Liver (tissue), 9 donors: ENCODE results near the gene ENO4. TPM values are rescaled to one million over a fixed set of nuclear protein-coding genes. Genes with fewer than 3 reads are reported as not detected.

ENCODE experiments used
- DNase-seq: peaks from one replicate; pipeline ENCODE4 v3.0.0-alpha.2; 2017; ENCODE audit warnings: low spot score
- H3K27ac ChIP-seq, 2 donors: one replicate each; pipeline ENCODE4 v1.7.0; 2013; ENCODE audit warnings: inconsistent platforms in 2 of 2, low read length in 2 of 2, control low read depth in 1 of 2, low read depth in 1 of 2, mild to moderate bottlenecking in 1 of 2
- H3K27me3 ChIP-seq, 4 donors: one replicate each; pipeline versions ENCODE4 v1.6.1 to v1.7.0; 2013; ENCODE audit warnings: low read length in 3 of 4, inconsistent platforms in 1 of 4, mild to moderate bottlenecking in 1 of 4, moderate library complexity in 1 of 4; ENCODE audit not compliant: control insufficient read depth in 4 of 4, insufficient read depth in 4 of 4
- H3K36me3 ChIP-seq, 4 donors: one replicate each; pipeline versions ENCODE4 v1.6.1 to v1.7.0; 2013; ENCODE audit warnings: low read length in 3 of 4, mild to moderate bottlenecking in 3 of 4, low read depth in 1 of 4, moderate library complexity in 1 of 4; ENCODE audit not compliant: control insufficient read depth in 4 of 4, insufficient read depth in 3 of 4
- H3K4me1 ChIP-seq, 4 donors: one replicate each; pipeline versions ENCODE4 v1.6.1 to v1.7.0; 2013; ENCODE audit warnings: low read length in 3 of 4, mild to moderate bottlenecking in 3 of 4, moderate library complexity in 1 of 4; ENCODE audit not compliant: control insufficient read depth in 4 of 4, insufficient read depth in 4 of 4
- H3K4me3 ChIP-seq, 3 donors: one replicate each; pipeline versions ENCODE4 v1.6.1 to v1.7.0; 2013; ENCODE audit warnings: low read length in 3 of 3, control low read depth in 1 of 3, low read depth in 1 of 3, mild to moderate bottlenecking in 1 of 3
- H3K9ac ChIP-seq, 2 donors: one replicate each; pipeline ENCODE4 v1.7.0; 2013; ENCODE audit warnings: low read length in 2 of 2, mild to moderate bottlenecking in 2 of 2, moderate library complexity in 2 of 2, control low read depth in 1 of 2, low read depth in 1 of 2
- H3K9me3 ChIP-seq, 4 donors: one replicate each; pipeline versions ENCODE4 v1.6.1 to v1.7.0; 2013; ENCODE audit warnings: low read length in 3 of 4; ENCODE audit not compliant: control insufficient read depth in 4 of 4
- FOXA2 ChIP-seq: IDR thresholded peaks from 2 replicates; pipeline ENCODE4 v1.6.1; 2016; ENCODE audit warnings: antibody characterized with exemption
- GABPA ChIP-seq, 2 donors: IDR thresholded peaks in 1 of 2; conservative IDR thresholded peaks in 1 of 2; 2 replicates each; pipeline ENCODE4 v1.6.1; 2016; ENCODE audit warnings: antibody characterized with exemption in 2 of 2, mild to moderate bottlenecking in 1 of 2, moderate library complexity in 1 of 2
- JUND ChIP-seq, 2 donors: IDR thresholded peaks; 2 replicates each; pipeline ENCODE4 v1.6.1; 2016; ENCODE audit warnings: antibody characterized with exemption in 2 of 2
- NR2F2 ChIP-seq: IDR thresholded peaks from 2 replicates; pipeline ENCODE4 v1.6.1; 2016; ENCODE audit warnings: antibody characterized with exemption
- RAD21 ChIP-seq, 2 donors: IDR thresholded peaks; 2 replicates each; pipeline ENCODE4 v1.6.1; 2016; ENCODE audit warnings: antibody characterized with exemption in 2 of 2, mild to moderate bottlenecking in 2 of 2
- SP1 ChIP-seq: IDR thresholded peaks from 2 replicates; pipeline ENCODE4 v1.6.1; 2018; ENCODE audit warnings: antibody characterized with exemption, mild to moderate bottlenecking
- TAF1 ChIP-seq: conservative IDR thresholded peaks from 2 replicates; pipeline ENCODE4 v1.6.1; 2016; ENCODE audit warnings: antibody characterized with exemption, mild to moderate bottlenecking
- YY1 ChIP-seq: IDR thresholded peaks from 2 replicates; pipeline ENCODE4 v1.6.1; 2016; ENCODE audit warnings: antibody characterized with exemption, mild to moderate bottlenecking
- WGBS: extraction: QIAGEN DNeasy Blood & Tissue Kit; methylation state at CpG from one replicate; pipeline ENCODE4 v1.1.7; 2013; 5-methylcytosine and 5-hydroxymethylcytosine counted together
- polyA plus RNA-seq, 2 donors: library from polyadenylated mRNA; stranded (reverse) in 1 of 2; unstranded in 1 of 2; fragments of 200-250 nt in 1 of 2; fragments of >200 nt in 1 of 2; fragmentation: Nextera tagmentation in 1 of 2; extraction: Ambion mirVana in 1 of 2; gene quantifications; one replicate each; pipeline versions ENCODE4 v1.2.1 to v1.2.3, GENCODE V29; 2013 to 2015
- total RNA-seq, 2 donors: library from RNA; depleted of rRNA; stranded (reverse); fragments of >200 nt; gene quantifications; one replicate each; pipeline ENCODE4 v1.2.3, GENCODE V29; 2014
- TF ChIP-seq, protein P1 (sequence below): IDR thresholded peaks from 2 replicates; pipeline ENCODE4 v1.6.1; 2016; ENCODE audit warnings: antibody characterized with exemption, mild to moderate bottlenecking
- TF ChIP-seq, protein P2 (sequence below): IDR thresholded peaks from 2 replicates; pipeline ENCODE4 v1.6.1; 2016; ENCODE audit warnings: antibody characterized with exemption
- TF ChIP-seq, protein P3 (sequence below): IDR thresholded peaks from 2 replicates; pipeline ENCODE4 v1.6.1; 2016; ENCODE audit warnings: antibody characterized with exemption
- TF ChIP-seq, protein P4 (sequence below): IDR thresholded peaks from 2 replicates; pipeline ENCODE4 v1.6.1; 2016; ENCODE audit warnings: antibody characterized with exemption
- donor health status: healthy.
- donor health status: healthy.
- donor health status: healthy.
- donor health status: healthy.
- donor health status: healthy.

The ENO4 gene
- total and polyA plus RNA-seq, 4 donors: 0.03 to 0.19 (median 0.10) TPM

DNA sequence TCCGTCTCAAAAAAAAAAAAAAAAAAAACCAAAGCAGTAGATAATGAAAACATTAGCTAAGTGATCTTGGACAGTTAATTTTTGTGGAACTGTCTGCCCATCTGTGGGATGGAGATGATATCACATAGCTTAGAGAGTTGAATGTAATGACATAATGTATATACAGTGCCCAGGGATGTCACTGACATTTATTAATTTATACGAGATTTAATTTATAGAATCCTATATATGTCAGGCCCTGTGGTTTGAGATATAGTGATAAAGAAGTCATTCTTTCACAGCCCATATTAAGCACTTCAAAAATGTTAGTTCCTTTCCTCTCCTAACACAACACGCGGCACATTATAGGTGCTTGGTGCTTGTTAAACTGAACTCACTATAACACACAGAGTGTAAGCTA is 4.0 kb downstream of the ENO4 start:
- H3K27ac ChIP-seq: no peak overlapping the region
- no peaks in the 10 kb centered on the region for H3K27me3 ChIP-seq
- H3K9me3 ChIP-seq: no peaks in the 10 kb centered on the region
- H3K4me3 ChIP-seq: no peak overlapping the region
- H3K36me3 ChIP-seq: peaks cover 0 to 1% (median 0%) of the 10 kb centered on the region in 4 donors
- peaks cover 0 to 13% (median 7%) of the 10 kb centered on the region in 4 donors for H3K4me1 ChIP-seq
- no peak overlapping the region for H3K9ac ChIP-seq
- TF ChIP-seq, protein P1, sequence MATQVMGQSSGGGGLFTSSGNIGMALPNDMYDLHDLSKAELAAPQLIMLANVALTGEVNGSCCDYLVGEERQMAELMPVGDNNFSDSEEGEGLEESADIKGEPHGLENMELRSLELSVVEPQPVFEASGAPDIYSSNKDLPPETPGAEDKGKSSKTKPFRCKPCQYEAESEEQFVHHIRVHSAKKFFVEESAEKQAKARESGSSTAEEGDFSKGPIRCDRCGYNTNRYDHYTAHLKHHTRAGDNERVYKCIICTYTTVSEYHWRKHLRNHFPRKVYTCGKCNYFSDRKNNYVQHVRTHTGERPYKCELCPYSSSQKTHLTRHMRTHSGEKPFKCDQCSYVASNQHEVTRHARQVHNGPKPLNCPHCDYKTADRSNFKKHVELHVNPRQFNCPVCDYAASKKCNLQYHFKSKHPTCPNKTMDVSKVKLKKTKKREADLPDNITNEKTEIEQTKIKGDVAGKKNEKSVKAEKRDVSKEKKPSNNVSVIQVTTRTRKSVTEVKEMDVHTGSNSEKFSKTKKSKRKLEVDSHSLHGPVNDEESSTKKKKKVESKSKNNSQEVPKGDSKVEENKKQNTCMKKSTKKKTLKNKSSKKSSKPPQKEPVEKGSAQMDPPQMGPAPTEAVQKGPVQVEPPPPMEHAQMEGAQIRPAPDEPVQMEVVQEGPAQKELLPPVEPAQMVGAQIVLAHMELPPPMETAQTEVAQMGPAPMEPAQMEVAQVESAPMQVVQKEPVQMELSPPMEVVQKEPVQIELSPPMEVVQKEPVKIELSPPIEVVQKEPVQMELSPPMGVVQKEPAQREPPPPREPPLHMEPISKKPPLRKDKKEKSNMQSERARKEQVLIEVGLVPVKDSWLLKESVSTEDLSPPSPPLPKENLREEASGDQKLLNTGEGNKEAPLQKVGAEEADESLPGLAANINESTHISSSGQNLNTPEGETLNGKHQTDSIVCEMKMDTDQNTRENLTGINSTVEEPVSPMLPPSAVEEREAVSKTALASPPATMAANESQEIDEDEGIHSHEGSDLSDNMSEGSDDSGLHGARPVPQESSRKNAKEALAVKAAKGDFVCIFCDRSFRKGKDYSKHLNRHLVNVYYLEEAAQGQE: no peak
- TF ChIP-seq RAD21 (IDR thresholded peaks at IDR 0.05) (no peak), FOXA2 (no peak)
- no peak for DNase-seq
- WGBS: 87% methylated on average over 4 of the region's 4 CpGs

DNA sequence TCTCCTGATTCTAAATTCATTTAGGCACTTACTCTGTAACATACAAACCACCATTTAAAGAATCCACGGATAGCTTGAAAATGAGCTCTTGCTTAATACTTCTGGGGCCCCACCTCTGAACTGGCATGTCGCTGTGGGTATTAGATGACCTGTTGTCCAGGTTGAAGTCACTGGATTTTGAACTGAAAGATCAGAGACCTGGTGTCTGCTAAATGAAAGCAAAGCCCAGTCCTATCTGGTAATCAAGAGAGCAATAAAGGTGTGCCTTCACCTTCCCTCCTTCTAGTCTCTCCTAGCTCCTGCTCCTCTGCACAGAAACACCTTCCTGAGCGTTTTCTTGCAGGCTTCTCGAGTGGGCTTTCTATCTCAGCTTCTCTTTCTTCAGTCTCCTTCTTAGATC is 4.4 kb downstream of the ENO4 start:
- no peaks in the 10 kb centered on the region for H3K27me3 ChIP-seq
- no peak overlapping the region for H3K9ac ChIP-seq
- H3K4me1 ChIP-seq: peaks cover 0 to 9% (median 5%) of the 10 kb centered on the region in 4 donors
- no peak for DNase-seq
- H3K27ac ChIP-seq: no peak overlapping the region
- no peaks in the 10 kb centered on the region for H3K9me3 ChIP-seq
- no peak overlapping the region for H3K4me3 ChIP-seq
- TF ChIP-seq, protein P2, sequence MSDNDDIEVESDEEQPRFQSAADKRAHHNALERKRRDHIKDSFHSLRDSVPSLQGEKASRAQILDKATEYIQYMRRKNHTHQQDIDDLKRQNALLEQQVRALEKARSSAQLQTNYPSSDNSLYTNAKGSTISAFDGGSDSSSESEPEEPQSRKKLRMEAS: no peak
- H3K36me3 ChIP-seq: peaks cover 0 to 1% (median 0%) of the 10 kb centered on the region in 4 donors
- WGBS: 69% methylated on average over 4 of the region's 4 CpGs

DNA sequence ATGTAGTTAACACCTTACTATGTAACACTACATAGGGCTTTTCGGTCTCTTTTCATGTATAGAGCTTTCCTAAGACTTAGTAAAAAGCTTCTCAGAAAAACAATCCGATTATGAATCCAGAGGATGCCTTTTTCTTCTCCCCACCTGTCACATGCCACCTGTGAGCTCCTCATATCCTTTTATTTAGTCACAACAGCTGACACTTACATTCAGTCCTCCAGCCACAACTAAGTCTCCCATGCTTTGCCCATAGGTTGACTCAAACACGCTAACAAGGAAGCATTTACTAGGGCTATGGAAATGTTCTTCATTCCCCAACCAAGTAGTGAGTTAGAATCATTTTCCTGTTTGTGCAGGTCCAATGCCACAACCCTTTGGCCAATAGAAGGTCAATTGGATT is 7.9 kb downstream of the ENO4 start:
- Histone ChIP-seq H3K9ac (no peak overlapping the region), H3K4me3 (no peak overlapping the region), H3K27ac (no peak overlapping the region), H3K4me1 (no peaks in the 10 kb centered on the region), H3K27me3 (no peaks in the 10 kb centered on the region), H3K9me3 (no peaks in the 10 kb centered on the region), H3K36me3 (peaks cover 0 to 1% (median 0%) of the 10 kb centered on the region in 4 donors)
- TF ChIP-seq, protein P1: no peak
- TF ChIP-seq FOXA2: no peak
- no peak for TF ChIP-seq RAD21 (IDR thresholded peaks at IDR 0.05)
- TF ChIP-seq JUND (IDR thresholded peaks at IDR 0.05): no peak
- TF ChIP-seq, protein P3, sequence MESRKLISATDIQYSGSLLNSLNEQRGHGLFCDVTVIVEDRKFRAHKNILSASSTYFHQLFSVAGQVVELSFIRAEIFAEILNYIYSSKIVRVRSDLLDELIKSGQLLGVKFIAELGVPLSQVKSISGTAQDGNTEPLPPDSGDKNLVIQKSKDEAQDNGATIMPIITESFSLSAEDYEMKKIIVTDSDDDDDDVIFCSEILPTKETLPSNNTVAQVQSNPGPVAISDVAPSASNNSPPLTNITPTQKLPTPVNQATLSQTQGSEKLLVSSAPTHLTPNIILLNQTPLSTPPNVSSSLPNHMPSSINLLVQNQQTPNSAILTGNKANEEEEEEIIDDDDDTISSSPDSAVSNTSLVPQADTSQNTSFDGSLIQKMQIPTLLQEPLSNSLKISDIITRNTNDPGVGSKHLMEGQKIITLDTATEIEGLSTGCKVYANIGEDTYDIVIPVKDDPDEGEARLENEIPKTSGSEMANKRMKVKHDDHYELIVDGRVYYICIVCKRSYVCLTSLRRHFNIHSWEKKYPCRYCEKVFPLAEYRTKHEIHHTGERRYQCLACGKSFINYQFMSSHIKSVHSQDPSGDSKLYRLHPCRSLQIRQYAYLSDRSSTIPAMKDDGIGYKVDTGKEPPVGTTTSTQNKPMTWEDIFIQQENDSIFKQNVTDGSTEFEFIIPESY: no peak
- TF ChIP-seq, protein P4, sequence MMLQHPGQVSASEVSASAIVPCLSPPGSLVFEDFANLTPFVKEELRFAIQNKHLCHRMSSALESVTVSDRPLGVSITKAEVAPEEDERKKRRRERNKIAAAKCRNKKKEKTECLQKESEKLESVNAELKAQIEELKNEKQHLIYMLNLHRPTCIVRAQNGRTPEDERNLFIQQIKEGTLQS: no peak
- no peak for TF ChIP-seq YY1
- TF ChIP-seq GABPA (IDR thresholded peaks at IDR 0.05 in 1 of 2, conservative IDR thresholded peaks at IDR 0.05 in 1 of 2): no peak
- TF ChIP-seq SP1: no peak
- TF ChIP-seq NR2F2: no peak
- TF ChIP-seq, protein P2: no peak
- no peak for TF ChIP-seq TAF1
- 95% methylated on average over 3 of the region's 3 CpGs for WGBS
- DNase-seq: no peak
